ENCODE measurements around the gene RNF220.

Gene RNF220

GRCh38 chr1:44431861-44432260 lies 26.8 kb downstream of the RNF220 start:
- DNase-seq (ENCODE audit: low spot score) = no peak
- in situ Hi-C loops (cut with MboI; ENCODE audit: low pct_unique_long_range_greater_than_20kb, low sequenced_read_pairs, unreplicated experiment) = no loop called here
- TF ChIP-seq CTCF (IDR thresholded peaks at IDR 0.05; ENCODE audit: extremely low read depth, insufficient read depth, missing control alignments) = no peak

GRCh38 chr1:44433209-44433608 lies 28.2 kb downstream of the RNF220 start:
- in situ Hi-C loops (cut with MboI; ENCODE audit: low pct_unique_long_range_greater_than_20kb, low sequenced_read_pairs, unreplicated experiment) = no loop called here
- DNase-seq (ENCODE audit: low spot score) = no peak
- TF ChIP-seq CTCF (IDR thresholded peaks at IDR 0.05; ENCODE audit: extremely low read depth, insufficient read depth, missing control alignments) = no peak

GRCh38 chr1:44436401-44437106 lies 31.5 kb downstream of the RNF220 start:
- no peak for DNase-seq (ENCODE audit: low spot score)
- in situ Hi-C loops (cut with MboI; ENCODE audit: low pct_unique_long_range_greater_than_20kb, low sequenced_read_pairs, unreplicated experiment) = no loop called here
- TF ChIP-seq CTCF (IDR thresholded peaks at IDR 0.05; ENCODE audit: extremely low read depth, insufficient read depth, missing control alignments) = no peak

GRCh38 chr1:44437107-44437716 lies 32.2 kb downstream of the RNF220 start:
- DNase-seq (ENCODE audit: low spot score) = no peak
- TF ChIP-seq CTCF (IDR thresholded peaks at IDR 0.05; ENCODE audit: extremely low read depth, insufficient read depth, missing control alignments) = no peak
- in situ Hi-C loops (cut with MboI; ENCODE audit: low pct_unique_long_range_greater_than_20kb, low sequenced_read_pairs, unreplicated experiment) = no loop called here

- TF ChIP-seq CTCF (IDR thresholded peaks at IDR 0.05; ENCODE audit: extremely low read depth, insufficient read depth, missing control alignments) = no peak
- DNase-seq (ENCODE audit: low spot score) = no peak
- in situ Hi-C loops (cut with MboI; ENCODE audit: low pct_unique_long_range_greater_than_20kb, low sequenced_read_pairs, unreplicated experiment) = no loop called here
Observed at GRCh38 chr1:44442791-44443190, 37.7 kb downstream of the RNF220 start.

- no peak for DNase-seq (ENCODE audit: low spot score)
- TF ChIP-seq CTCF (IDR thresholded peaks at IDR 0.05; ENCODE audit: extremely low read depth, insufficient read depth, missing control alignments) = no peak
- in situ Hi-C loops (cut with MboI; ENCODE audit: low pct_unique_long_range_greater_than_20kb, low sequenced_read_pairs, unreplicated experiment) = no loop called here
Observed at GRCh38 chr1:44447051-44447810, 42.2 kb downstream of the RNF220 start.

Data from GM13977 (cell line).